ENCODE data around the gene THSD4.

DNA sequence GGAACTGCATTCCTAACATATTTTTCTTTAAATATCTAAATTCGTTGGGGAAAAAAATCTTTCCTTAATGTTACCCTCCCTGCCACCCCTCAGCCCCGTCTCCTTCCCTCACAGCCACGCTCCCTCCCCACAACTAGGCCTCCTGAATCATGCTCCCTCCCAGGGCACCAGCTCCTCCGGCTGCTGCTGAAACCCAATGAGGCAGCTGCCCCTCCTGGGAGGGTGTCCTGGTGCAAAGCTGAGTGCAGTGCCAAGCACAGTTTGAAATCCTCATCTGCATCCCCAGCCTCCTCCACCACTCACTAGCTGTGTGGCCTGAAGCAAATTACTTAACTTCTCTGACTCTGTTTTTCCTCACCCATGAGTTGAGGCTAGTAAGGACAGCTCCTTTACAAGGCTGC is 692.4 kb downstream of the THSD4 start:
- no peak for TF ChIP-seq POLR2A (IDR thresholded peaks at IDR 0.05; ENCODE audit: low read depth, low read length)
- no peak for TF ChIP-seq TAF1 (IDR thresholded peaks at IDR 0.05; ENCODE audit: borderline replicate concordance, low read depth, low read length)
- TF ChIP-seq POLR2AphosphoS5 (IDR thresholded peaks at IDR 0.05; ENCODE audit: low read depth, low read length), result no peak
